HepG2 (cell line): ENCODE measurements around the gene L2HGDH. TPM values are rescaled to one million over a fixed set of nuclear protein-coding genes. Genes with fewer than 3 reads are reported as not detected.

Source experiments
- CHCHD3 ChIP-seq: sonication (generic); formaldehyde crosslinking; IDR thresholded peaks from 2 replicates; pipeline ENCODE4 v1.8.0; 2022; ENCODE audit warnings: mild to moderate bottlenecking, missing genetic modification reagents, moderate library complexity
- GABPB1 ChIP-seq: IDR thresholded peaks from 2 replicates; pipeline ENCODE4 v1.6.1; 2016; ENCODE audit warnings: mild to moderate bottlenecking, missing genetic modification reagents, moderate library complexity, missing compliant biosample characterization
- GMEB1 ChIP-seq: sonication (generic); formaldehyde crosslinking; IDR thresholded peaks from 2 replicates; pipeline ENCODE4 v1.5.1; 2020; ENCODE audit warnings: missing genetic modification reagents, mild to moderate bottlenecking, borderline replicate concordance
- HNF4G ChIP-seq, 2 experiments: sonication (generic) in 1 of 2; formaldehyde crosslinking in 1 of 2; IDR thresholded peaks; 2 replicates each; pipeline versions ENCODE4 v1.4.0 to v1.6.1; 2011 to 2020; ENCODE audit warnings: borderline replicate concordance in 2 of 2, low read depth in 2 of 2, mild to moderate bottlenecking in 2 of 2, low read length in 1 of 2, missing genetic modification reagents in 1 of 2, moderate library complexity in 1 of 2
- HNRNPL ChIP-seq: fragments of 200-400 bp; formaldehyde crosslinking; IDR thresholded peaks from 2 replicates; pipeline ENCODE4 v1.6.1; 2017; ENCODE audit warnings: mild to moderate bottlenecking, low read depth, low read length
- KMT2B ChIP-seq: IDR thresholded peaks from 2 replicates; pipeline ENCODE4 v1.6.1; 2016; ENCODE audit warnings: missing genetic modification reagents, missing compliant biosample characterization
- MAX ChIP-seq: IDR thresholded peaks from 2 replicates; pipeline ENCODE4 v1.6.1; 2012; ENCODE audit warnings: inconsistent platforms
- NPAS2 ChIP-seq: sonication (generic); formaldehyde crosslinking; IDR thresholded peaks from 2 replicates; pipeline ENCODE4 v1.8.0; 2022; ENCODE audit warnings: mild to moderate bottlenecking, missing genetic modification reagents, borderline replicate concordance
- POLR2A ChIP-seq, 2 experiments: IDR thresholded peaks; 2 replicates each; pipeline ENCODE4 v1.6.1; 2011; ENCODE audit warnings: low read depth in 2 of 2, low read length in 2 of 2, mild to moderate bottlenecking in 1 of 2, moderate library complexity in 1 of 2; ENCODE audit not compliant: insufficient read depth in 1 of 2
- POLR2AphosphoS5 ChIP-seq: IDR thresholded peaks from 2 replicates; pipeline ENCODE4 v1.6.1; 2012; ENCODE audit warnings: low read depth, low read length
- RAD51 ChIP-seq: fragments of 450-650 bp; IDR thresholded peaks from 2 replicates; pipeline ENCODE4 v1.6.1; 2016; ENCODE audit warnings: borderline replicate concordance
- RXRA ChIP-seq: sonication (generic); formaldehyde crosslinking; IDR thresholded peaks from 2 replicates; pipeline ENCODE4 v1.5.1; 2020; ENCODE audit warnings: missing genetic modification reagents
- SALL1 ChIP-seq: sonication (generic); formaldehyde crosslinking; IDR thresholded peaks from 2 replicates; pipeline ENCODE4 v1.8.0; 2022; ENCODE audit warnings: mild to moderate bottlenecking, missing genetic modification reagents
- ZBTB10 ChIP-seq: sonication (generic); formaldehyde crosslinking; IDR thresholded peaks from 2 replicates; pipeline ENCODE4 v1.4.0; 2020; ENCODE audit warnings: missing genetic modification reagents, borderline replicate concordance
- ZBTB2 ChIP-seq: sonication (generic); formaldehyde crosslinking; IDR thresholded peaks from 2 replicates; pipeline ENCODE4 v1.8.0; 2022; ENCODE audit warnings: low read depth, missing genetic modification reagents
- ZBTB7B ChIP-seq: sonication (generic); formaldehyde crosslinking; IDR thresholded peaks from 2 replicates; pipeline ENCODE4 v1.4.0; 2020; ENCODE audit warnings: missing genetic modification reagents
- ZGPAT ChIP-seq: IDR thresholded peaks from 2 replicates; pipeline ENCODE4 v1.6.1; 2016; ENCODE audit warnings: mild to moderate bottlenecking
- ZNF496 ChIP-seq: sonication (generic); formaldehyde crosslinking; IDR thresholded peaks from 2 replicates; pipeline ENCODE4 v1.8.1; 2023; ENCODE audit warnings: mild to moderate bottlenecking, moderate library complexity, missing genetic modification reagents; ENCODE audit not compliant: insufficient replicate concordance
- ZNF607 ChIP-seq: sonication (generic); formaldehyde crosslinking; IDR thresholded peaks from 2 replicates; pipeline ENCODE4 v1.5.1; 2020; ENCODE audit warnings: missing genetic modification reagents, mild to moderate bottlenecking, borderline replicate concordance
- ZNF816 ChIP-seq: sonication (generic); formaldehyde crosslinking; IDR thresholded peaks from 2 replicates; pipeline ENCODE4 v1.8.0; 2022; ENCODE audit warnings: missing genetic modification reagents, mild to moderate bottlenecking, borderline replicate concordance
- polyA plus RNA-seq, 8 experiments: library from polyadenylated mRNA; depleted of rRNA in 3 of 8; stranded (reverse) in 7 of 8; unstranded in 1 of 8; fragments of >200 nt; fragmentation: Illumina TruSeq in 4 of 8; extraction: Trizol in 4 of 8; gene quantifications; 2 replicates each; pipeline versions ENCODE4 v1.2.1 to v1.2.3, GENCODE V29; 2011 to 2016; ENCODE audit warnings: low read depth in 4 of 8, missing spikeins in 1 of 8, mixed read lengths in 1 of 8; ENCODE audit not compliant: insufficient read depth in 1 of 8
- total RNA-seq, 5 experiments: library from RNA; depleted of rRNA; stranded (reverse); fragments of >200 nt; fragmentation: Illumina TruSeq; extraction: Trizol; gene quantifications; 2 replicates each; pipeline ENCODE4 v1.2.3, GENCODE V29; 2016; ENCODE audit warnings: low read depth in 1 of 5

L2HGDH gene
- total and polyA plus RNA-seq, 2 of the 13 experiments (the other 11 are each of a cell fraction or from before 2014, with no cell fraction given): 3.3 to 5.0 TPM

- TF ChIP-seq ZBTB10 (CRISPR knock-in tag) (peak; percentile 30), RAD51 (no peak), ZGPAT (CRISPR knock-in tag) (0 out of 2 replicates have a peak, but pooled peaks have one; percentile 10), NPAS2 (CRISPR knock-in tag) (no peak), ZNF496 (no peak), ZNF816 (CRISPR knock-in tag) (0 out of 2 replicates have a peak, but pooled peaks have one; percentile 55), ZBTB2 (CRISPR knock-in tag) (peak; percentile 28; the same call in 1 of the 2 replicates), ZBTB7B (peak; percentile 79), POLR2AphosphoS5 (peak; percentile 40; the same call in 1 of the 2 replicates), HNF4G (IDR thresholded peaks at IDR 0.05; ENCODE audit: borderline replicate concordance, low read depth, low read length) (no peak), HNF4G (CRISPR knock-in tag; IDR thresholded peaks at IDR 0.05; ENCODE audit: borderline replicate concordance, low read depth) (no peak), RXRA (0 out of 2 replicates have a peak, but pooled peaks have one; percentile 17), SALL1 (CRISPR knock-in tag) (0 out of 2 replicates have a peak, but pooled peaks have one; percentile 12), HNRNPL (no peak), MAX (0 out of 2 replicates have a peak, but pooled peaks have one; percentile 17), GMEB1 (CRISPR knock-in tag) (0 out of 2 replicates have a peak, but pooled peaks have one; percentile 20), KMT2B (peak; percentile 38; the same call in 1 of the 2 replicates), ZNF607 (CRISPR knock-in tag) (0 out of 2 replicates have a peak, but pooled peaks have one; percentile 30), POLR2A (IDR thresholded peaks at IDR 0.05; ENCODE audit: insufficient read depth in 1 of 2, low read depth in 2 of 2, low read length in 2 of 2) (peak in 1 of 2 experiments; percentile 39; a peak in 1 of 4 replicates), CHCHD3 (CRISPR knock-in tag) (no peak), GABPB1 (CRISPR knock-in tag) (peak; percentile 49)
These were observed 81.1 kb downstream of the L2HGDH start (continued) for GRCh38 chr14:50230701-50231474.
